Fibroblast of skin of back (primary cell): ENCODE measurements around the gene PPP1R17. TPM values are rescaled to one million over a fixed set of nuclear protein-coding genes. Genes with fewer than 3 reads are reported as not detected.

ENCODE experiments used
- DNase-seq: peaks from one replicate; pipeline ENCODE4 v3.0.0-alpha.2; 2013
- polyA plus RNA-seq, 2 experiments: library from polyadenylated mRNA; unstranded; fragments of 120-200 nt; gene quantifications; one replicate each; pipeline ENCODE4 v1.2.1, GENCODE V29; 2013; ENCODE audit not compliant: insufficient read length in 2 of 2

PPP1R17 gene
- polyA plus RNA-seq (2013, experiment 1 of 2; ENCODE audit: insufficient read length) = not detected
- polyA plus RNA-seq (2013, experiment 2 of 2; ENCODE audit: insufficient read length) = not detected

GRCh38 chr7:31687024-31687748 is at the start of gene PPP1R17:
PPP1R17 (plus strand) TSS chr7:31687215; CDS start chr7:31692442, 5,227 bp downstream.
- no peak for DNase-seq

GRCh38 chr7:31640381-31640780 is 46.6 kb upstream of the PPP1R17 start:
- DNase-seq = no peak

- DNase-seq = no peak
Measured at GRCh38 chr7:31642681-31643115, 44.3 kb upstream of the PPP1R17 start.

GRCh38 chr7:31646942-31647341 is 40.1 kb upstream of the PPP1R17 start:
- DNase-seq = no peak

GRCh38 chr7:31647511-31647910 is 39.5 kb upstream of the PPP1R17 start:
- no peak for DNase-seq

- peak; percentile 10 for DNase-seq
Measured at GRCh38 chr7:31648288-31648687, 38.7 kb upstream of the PPP1R17 start.

GRCh38 chr7:31648880-31649279 is 38.1 kb upstream of the PPP1R17 start:
- no peak for DNase-seq

GRCh38 chr7:31651234-31652062 is 35.6 kb upstream of the PPP1R17 start:
- no peak for DNase-seq

GRCh38 chr7:31652063-31652326 is 35.0 kb upstream of the PPP1R17 start:
- no peak for DNase-seq

GRCh38 chr7:31663072-31663471 is 23.9 kb upstream of the PPP1R17 start:
- no peak for DNase-seq

- DNase-seq = no peak
Measured at GRCh38 chr7:31664890-31665289, 22.1 kb upstream of the PPP1R17 start.

- no peak for DNase-seq
Measured at GRCh38 chr7:31665546-31665945, 21.5 kb upstream of the PPP1R17 start.

- no peak for DNase-seq
Measured at GRCh38 chr7:31669461-31669860, 17.6 kb upstream of the PPP1R17 start.

GRCh38 chr7:31679574-31680305 is 7.3 kb upstream of the PPP1R17 start:
- no peak for DNase-seq

- no peak for DNase-seq
Measured at GRCh38 chr7:31683445-31684225, 3.4 kb upstream of the PPP1R17 start.

- DNase-seq = no peak
Measured at GRCh38 chr7:31688372-31688771, 1.4 kb downstream of the PPP1R17 start.

- no peak for DNase-seq
Measured at GRCh38 chr7:31688996-31689395, 2.0 kb downstream of the PPP1R17 start.

- DNase-seq = no peak
Measured at GRCh38 chr7:31690935-31691334, 3.9 kb downstream of the PPP1R17 start.

GRCh38 chr7:31692451-31692850 is 5.4 kb downstream of the PPP1R17 start:
- DNase-seq = no peak

GRCh38 chr7:31692871-31693270 is 5.9 kb downstream of the PPP1R17 start:
- DNase-seq = no peak

- DNase-seq = no peak
Measured at GRCh38 chr7:31695859-31696614, 9.0 kb downstream of the PPP1R17 start.

GRCh38 chr7:31699050-31699449 is 12.0 kb downstream of the PPP1R17 start:
- no peak for DNase-seq
